HAP-1 (cell line): Measurements from ENCODE around the gene CD2.
"Not testable (repeated sequence)": the region's sequence is repeated elsewhere in the genome, so short reads cannot be mapped to it uniquely, and the experiment has no call there.

Experiments
- DNase-seq, 2 experiments: peaks; one replicate each; pipeline ENCODE4 v3.0.0-alpha.2; 2016 to 2020; ENCODE audit warnings: low spot score in 2 of 2
- H3K27me3 ChIP-seq: fragments of 250-450 bp; sonication (Bioruptor Pico); 2 replicates; pipeline ENCODE4 v1.5.1; 2020; ENCODE audit warnings: low read depth, mild to moderate bottlenecking, moderate library complexity
- H3K36me3 ChIP-seq: fragments of 250-450 bp; sonication (Bioruptor Pico); replicated peaks from 2 replicates; pipeline ENCODE4 v1.5.1; 2020; ENCODE audit warnings: mild to moderate bottlenecking
- H3K4me1 ChIP-seq: fragments of 250-450 bp; sonication (Bioruptor Pico); 2 replicates; pipeline ENCODE4 v1.5.1; 2020; ENCODE audit warnings: mild to moderate bottlenecking
- H3K4me3 ChIP-seq: fragments of 250-450 bp; sonication (Bioruptor Pico); 2 replicates; pipeline ENCODE4 v1.5.1; 2020; ENCODE audit warnings: mild to moderate bottlenecking, moderate library complexity
- H3K9me3 ChIP-seq: fragments of 250-450 bp; sonication (Bioruptor Pico); 2 replicates; pipeline ENCODE4 v1.5.1; 2020; ENCODE audit warnings: mild to moderate bottlenecking, moderate library complexity
- in situ Hi-C: fragments of 300-500 bp; cut with MboI; formaldehyde crosslinking; loops from 3 replicates; pipeline ENCODE4 v1.14.3; 2020; ENCODE audit warnings: low sequenced_read_pairs, inconsistent platforms, mixed read lengths

The CD2 gene

DNA sequence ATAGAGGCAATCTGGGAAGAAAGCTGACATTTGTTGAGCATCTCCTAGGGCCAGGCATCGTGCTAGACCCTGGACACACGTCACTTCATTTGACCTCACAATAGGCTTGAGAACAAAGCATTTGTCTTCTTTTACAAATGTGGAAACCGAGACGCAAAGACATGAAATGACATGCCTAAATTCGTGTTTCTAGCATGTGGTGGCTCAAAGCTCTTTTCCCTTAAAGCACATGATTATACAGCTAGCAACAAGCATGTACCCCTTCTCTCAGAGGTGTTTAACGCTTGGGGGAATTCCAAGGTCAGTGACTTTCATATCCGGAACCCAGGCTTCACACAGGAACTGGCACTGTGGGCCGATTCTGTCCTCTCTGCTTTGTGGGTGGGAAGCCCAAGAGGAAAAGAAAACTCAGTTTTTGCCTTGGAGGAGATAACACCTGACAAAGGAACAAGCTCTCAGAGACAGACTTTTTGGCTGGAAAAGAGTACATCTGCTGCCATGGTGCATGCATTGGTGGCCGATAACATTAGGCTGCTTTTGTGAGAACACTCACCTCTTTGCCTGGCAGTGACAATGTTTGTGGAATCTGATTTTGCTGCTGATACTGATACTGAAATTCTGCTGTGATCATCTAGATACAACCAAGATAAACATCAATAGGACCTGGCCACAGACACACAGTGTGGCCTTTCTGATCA is 15.4 kb upstream of the CD2 start:
- H3K4me1 ChIP-seq: no peaks in the 10 kb centered on the region
- H3K36me3 ChIP-seq: no peaks in the 10 kb centered on the region
- H3K4me3 ChIP-seq: no peak overlapping the region
- peaks cover 9% of the 10 kb centered on the region; the same call in 1 of the 2 replicates for H3K9me3 ChIP-seq
- in situ Hi-C loops: loop anchor here (5.0 kb wide), 1 partner anchor 78 kb away; no protein-coding TSS in a partner anchor
- H3K27me3 ChIP-seq: no peaks in the 10 kb centered on the region
- DNase-seq: no peak

DNA sequence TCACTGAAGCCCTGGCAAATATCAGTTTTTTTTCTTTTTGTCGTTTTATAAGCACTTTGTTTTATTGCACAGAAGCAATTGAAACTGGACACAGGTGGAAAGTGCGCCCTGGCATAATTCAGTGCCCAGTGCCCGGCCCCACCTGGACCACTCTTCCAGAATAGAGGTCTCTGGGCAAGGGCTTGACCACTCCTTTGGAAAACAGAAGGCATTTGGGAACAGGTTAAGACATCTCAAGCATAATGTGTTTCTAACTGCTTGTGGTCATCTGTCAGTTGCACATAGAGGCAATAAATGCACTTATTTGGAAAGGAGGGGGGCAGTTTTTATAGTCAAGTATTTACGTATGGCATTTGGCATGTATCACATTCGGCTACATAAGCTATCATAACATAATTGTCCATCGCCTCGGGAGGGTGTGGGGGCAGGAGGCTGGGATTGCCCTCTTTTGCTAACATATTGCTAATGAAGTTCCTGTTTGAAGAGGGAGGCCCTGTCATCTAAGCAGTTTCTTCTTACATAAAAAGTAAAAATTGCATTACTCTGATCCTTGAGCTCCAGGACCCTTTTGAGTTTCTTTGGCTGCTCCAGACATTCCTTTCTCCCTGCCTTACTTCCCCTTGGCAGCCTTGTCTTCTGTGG is 14.7 kb upstream of the CD2 start:
- Histone ChIP-seq H3K4me3 (no peak overlapping the region), H3K36me3 (no peaks in the 10 kb centered on the region), H3K27me3 (no peaks in the 10 kb centered on the region), H3K9me3 (peaks cover 13% of the 10 kb centered on the region; the same call in 1 of the 2 replicates), H3K4me1 (no peaks in the 10 kb centered on the region)
- in situ Hi-C loops: loop anchor here (5.0 kb wide), 2 partner anchors 78 to 313 kb away; no protein-coding TSS in a partner anchor
- no peak for DNase-seq

DNA sequence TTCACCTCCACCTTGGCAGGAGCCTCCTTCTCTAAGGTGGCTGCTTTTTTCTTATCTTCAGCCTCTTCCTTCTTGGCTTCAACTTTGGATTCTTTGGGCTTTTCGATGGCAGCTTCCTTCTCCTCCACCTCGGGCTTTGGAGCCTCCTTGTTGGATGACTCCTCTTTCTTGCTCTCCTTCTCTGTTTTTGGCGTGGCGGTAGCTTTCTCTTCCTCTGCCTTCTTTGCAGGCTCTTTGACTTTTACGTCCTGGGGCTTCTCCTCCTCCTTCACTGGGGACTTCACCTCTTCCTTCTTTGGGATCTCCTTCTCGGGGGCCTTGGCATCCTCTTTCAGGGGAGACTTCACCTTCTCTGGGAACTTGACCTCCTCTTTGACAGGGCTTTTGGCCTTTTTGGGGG is 13.9 kb upstream of the CD2 start:
- in situ Hi-C loops: loop anchor here (5.0 kb wide), 1 partner anchor 312 kb away; no protein-coding TSS in a partner anchor
- no peak for DNase-seq
- no peaks in the 10 kb centered on the region for H3K27me3 ChIP-seq
- no peaks in the 10 kb centered on the region for H3K36me3 ChIP-seq
- no peaks in the 10 kb centered on the region for H3K4me1 ChIP-seq
- H3K4me3 ChIP-seq: no peak overlapping the region
- peaks cover 13% of the 10 kb centered on the region; the same call in 1 of the 2 replicates for H3K9me3 ChIP-seq

DNA sequence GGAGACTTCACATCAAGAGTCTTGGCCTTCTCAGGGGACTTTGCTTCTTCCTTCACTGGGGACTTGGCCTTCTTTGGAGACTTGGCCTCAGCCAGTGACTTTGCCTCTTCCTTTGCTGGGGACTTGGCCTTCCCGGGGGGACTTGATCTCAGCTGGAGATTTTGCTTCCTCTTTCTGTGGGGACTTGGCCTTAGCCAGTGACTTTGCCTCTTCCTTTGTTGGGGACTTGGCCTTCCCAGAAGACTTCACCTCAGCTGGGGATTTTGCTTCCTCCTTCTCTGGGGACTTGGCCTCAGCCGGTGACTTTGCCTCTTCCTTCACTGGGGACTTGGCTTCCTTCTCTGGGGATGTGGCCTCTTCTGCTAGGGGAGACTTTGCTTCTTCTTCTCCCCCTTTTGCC is 13.5 kb upstream of the CD2 start:
- in situ Hi-C loops: loop anchor here (5.0 kb wide), 1 partner anchor 312 kb away; no protein-coding TSS in a partner anchor
- Histone ChIP-seq H3K36me3 (no peaks in the 10 kb centered on the region), H3K4me1 (no peaks in the 10 kb centered on the region), H3K4me3 (no peak overlapping the region), H3K27me3 (no peaks in the 10 kb centered on the region), H3K9me3 (peaks cover 13% of the 10 kb centered on the region; the same call in 1 of the 2 replicates)
- DNase-seq: no peak

DNA sequence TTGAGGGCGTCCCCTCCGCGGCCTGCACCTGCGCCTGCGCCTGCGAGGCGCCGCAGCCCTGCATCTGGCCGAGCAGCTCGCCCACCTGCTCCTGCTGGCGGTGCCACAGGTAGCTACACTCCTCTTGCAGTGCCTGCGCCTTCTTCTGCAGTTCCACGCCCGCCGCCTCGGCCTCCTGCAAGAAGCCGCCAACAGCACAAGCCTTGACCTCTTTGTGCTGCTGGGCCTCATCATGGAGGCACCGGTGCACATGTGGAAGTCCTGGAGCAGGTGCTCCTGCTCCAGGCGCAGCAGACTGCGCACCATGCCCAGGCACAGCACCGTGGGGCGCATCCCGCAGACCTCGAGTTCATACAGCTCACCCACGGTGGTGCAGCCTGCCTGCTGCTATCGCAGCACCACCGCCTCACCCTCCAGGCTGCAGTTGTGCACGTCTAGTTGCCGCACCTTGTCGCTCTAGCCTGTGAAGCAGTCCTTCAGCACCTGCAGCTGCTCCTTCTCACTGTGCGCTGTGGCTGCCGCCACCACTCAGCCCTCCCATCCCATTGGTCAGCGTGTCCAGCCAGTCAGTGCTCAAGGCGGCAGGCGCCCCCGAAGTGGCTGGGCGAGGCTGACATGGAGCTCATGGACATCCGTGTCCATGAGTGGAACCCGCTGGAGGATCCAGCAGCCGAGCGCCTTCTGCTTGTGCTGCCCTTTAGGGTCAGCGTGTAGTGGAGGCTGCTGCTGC is 12.2 kb upstream of the CD2 start:
- H3K4me1 ChIP-seq: no peaks in the 10 kb centered on the region
- no peaks in the 10 kb centered on the region for H3K36me3 ChIP-seq
- no peak for DNase-seq
- H3K27me3 ChIP-seq: no peaks in the 10 kb centered on the region
- H3K4me3 ChIP-seq: no peak overlapping the region
- H3K9me3 ChIP-seq: peaks cover 13% of the 10 kb centered on the region; the same call in 1 of the 2 replicates
- in situ Hi-C loops: loop anchor here (5.0 kb wide), 1 partner anchor 310 kb away; no protein-coding TSS in a partner anchor

DNA sequence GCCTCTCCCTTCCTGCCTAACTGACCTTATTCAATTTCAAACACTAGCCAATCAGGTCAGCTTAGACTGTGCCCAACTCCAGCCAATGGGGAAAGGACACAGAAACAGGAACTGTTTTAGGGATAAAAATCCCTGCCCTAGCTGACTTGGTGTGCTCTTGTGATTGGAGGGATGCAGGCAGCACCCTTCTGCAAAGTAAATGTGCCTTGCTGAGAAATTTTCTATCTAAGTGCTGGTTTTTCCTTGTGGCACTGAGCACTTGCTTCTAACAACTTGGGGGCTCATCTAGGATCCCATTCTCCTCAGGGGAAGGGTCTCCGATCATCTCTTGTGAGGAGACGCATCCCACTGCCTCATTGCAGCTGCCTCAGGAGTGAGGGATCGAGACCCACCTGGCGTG is 10.7 kb upstream of the CD2 start:
- Histone ChIP-seq H3K27me3 (no peaks in the 10 kb centered on the region), H3K36me3 (no peaks in the 10 kb centered on the region), H3K4me3 (no peak overlapping the region), H3K4me1 (no peaks in the 10 kb centered on the region), H3K9me3 (peaks cover 16% of the 10 kb centered on the region)
- in situ Hi-C loops: loop anchor here (5.0 kb wide), 1 partner anchor 309 kb away; no protein-coding TSS in a partner anchor
- no peak for DNase-seq

DNA sequence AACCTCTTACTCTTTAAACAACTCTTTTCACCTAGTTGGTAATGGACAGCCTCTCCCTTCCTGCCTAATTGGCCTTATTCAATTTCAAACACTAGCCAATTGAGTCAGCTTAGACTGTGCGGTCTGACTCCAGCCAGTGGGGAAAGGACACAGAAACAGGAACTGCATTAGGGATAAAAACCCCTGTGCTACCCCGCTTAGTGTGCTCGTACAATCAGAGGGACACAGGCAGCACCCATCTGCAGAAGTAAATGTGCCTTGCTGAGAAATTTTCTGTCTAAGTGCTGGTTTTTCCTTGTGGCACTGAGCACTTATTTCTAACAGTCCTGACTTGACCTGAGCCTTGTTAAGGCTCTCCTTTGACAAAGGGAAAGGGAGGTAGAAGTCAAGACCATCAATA is 6.0 kb upstream of the CD2 start:
- DNase-seq: no peak
- Histone ChIP-seq H3K4me3 (no peak overlapping the region), H3K27me3 (no peaks in the 10 kb centered on the region), H3K9me3 (peaks cover 14% of the 10 kb centered on the region), H3K36me3 (no peaks in the 10 kb centered on the region), H3K4me1 (no peaks in the 10 kb centered on the region)
- in situ Hi-C loops: no loop called here

DNA sequence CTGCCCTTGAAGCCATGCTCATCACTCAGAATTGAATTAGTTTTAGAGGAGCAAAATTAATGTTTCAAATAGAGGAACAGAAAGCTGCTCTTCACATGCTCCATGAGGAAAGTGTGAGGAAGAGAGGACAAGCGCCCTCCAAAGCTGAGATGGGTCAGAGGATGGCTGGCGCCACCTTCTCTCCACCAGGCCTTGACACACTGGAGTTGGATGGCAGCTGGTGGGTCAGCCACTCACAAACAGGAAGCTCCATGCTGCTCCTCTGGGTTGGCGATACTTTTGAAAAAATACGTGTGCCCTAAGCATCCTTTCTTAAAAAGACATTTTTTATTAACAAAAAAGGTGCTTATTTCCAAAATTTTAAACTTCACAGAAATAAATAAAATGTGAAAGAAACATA is 3.1 kb upstream of the CD2 start:
- in situ Hi-C loops: no loop called here
- peaks cover 4% of the 10 kb centered on the region for H3K9me3 ChIP-seq
- no peaks in the 10 kb centered on the region for H3K27me3 ChIP-seq
- H3K36me3 ChIP-seq: no peaks in the 10 kb centered on the region
- no peak for DNase-seq
- no peak overlapping the region for H3K4me3 ChIP-seq
- no peaks in the 10 kb centered on the region for H3K4me1 ChIP-seq

DNA sequence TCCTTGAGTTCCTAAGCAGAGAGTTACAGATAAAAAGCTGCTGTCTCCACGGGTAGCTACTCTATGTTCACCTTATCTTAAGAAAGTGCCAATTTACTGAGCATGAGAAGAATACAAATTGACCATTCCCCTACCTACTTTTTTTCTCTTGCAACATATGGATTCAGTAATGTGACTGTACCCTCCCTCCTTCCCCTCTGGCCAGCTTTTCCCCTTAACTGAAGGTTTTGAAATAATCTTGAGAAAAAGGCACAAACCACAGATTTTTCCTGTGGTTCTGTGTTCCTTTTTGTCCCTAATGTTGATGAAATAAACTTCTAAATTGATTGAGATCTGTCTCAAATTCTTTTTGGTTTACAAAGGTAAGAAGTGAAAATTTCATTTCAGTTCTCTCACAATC is 2.6 kb upstream of the CD2 start:
- no peak for DNase-seq
- H3K36me3 ChIP-seq: no peaks in the 10 kb centered on the region
- no peak overlapping the region for H3K4me3 ChIP-seq
- no peaks in the 10 kb centered on the region for H3K4me1 ChIP-seq
- peaks cover 4% of the 10 kb centered on the region for H3K9me3 ChIP-seq
- no peaks in the 10 kb centered on the region for H3K27me3 ChIP-seq
- in situ Hi-C loops: no loop called here

DNA sequence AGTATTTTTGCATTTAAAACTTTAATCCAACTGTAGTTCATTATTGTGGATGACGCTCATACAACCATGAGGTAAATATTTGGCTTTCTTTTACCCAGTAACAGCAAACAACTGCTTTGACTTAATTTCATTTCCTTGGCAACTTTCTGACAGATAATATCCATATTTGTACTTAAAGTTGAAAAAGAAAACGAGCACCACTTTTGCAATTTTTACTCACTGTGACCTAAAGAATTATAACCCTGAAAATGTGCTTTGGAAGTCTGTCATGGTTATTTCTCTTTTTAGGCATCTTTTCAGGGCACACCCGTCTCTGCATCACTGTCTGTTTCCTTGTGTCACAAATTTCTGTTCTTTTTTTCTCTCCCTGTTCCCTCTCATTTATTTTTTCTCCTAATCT is 918 bp upstream of the CD2 start:
- peaks cover 4% of the 10 kb centered on the region; the same call in 1 of the 2 replicates for H3K9me3 ChIP-seq
- no peak for DNase-seq
- H3K4me3 ChIP-seq: no peak overlapping the region
- H3K27me3 ChIP-seq: no peaks in the 10 kb centered on the region
- in situ Hi-C loops: no loop called here
- no peaks in the 10 kb centered on the region for H3K4me1 ChIP-seq
- H3K36me3 ChIP-seq: no peaks in the 10 kb centered on the region

DNA sequence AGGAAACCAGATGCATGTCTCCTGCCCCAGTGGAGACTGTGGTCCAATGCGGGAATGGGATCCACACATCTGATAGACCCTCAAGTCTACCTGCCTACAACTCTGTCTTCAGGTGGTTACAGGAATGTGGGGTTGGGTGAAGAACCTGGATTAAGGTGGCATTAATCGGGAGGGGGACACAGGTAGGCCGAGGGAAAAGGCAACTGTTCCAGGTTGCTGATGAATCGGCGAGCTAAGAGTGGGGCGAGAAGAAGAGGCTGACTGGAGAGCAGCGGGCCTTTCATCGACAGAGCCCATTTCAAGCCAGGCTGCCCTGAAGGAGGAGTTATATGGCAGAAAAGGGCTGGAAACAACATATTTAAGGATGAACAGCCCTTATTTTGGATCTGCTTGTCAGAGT is 836 bp downstream of the CD2 start:
- Histone ChIP-seq H3K27me3 (no peaks in the 10 kb centered on the region), H3K36me3 (no peaks in the 10 kb centered on the region), H3K9me3 (no peaks in the 10 kb centered on the region), H3K4me1 (no peaks in the 10 kb centered on the region), H3K4me3 (no peak overlapping the region)
- no peak for DNase-seq
- in situ Hi-C loops: no loop called here

DNA sequence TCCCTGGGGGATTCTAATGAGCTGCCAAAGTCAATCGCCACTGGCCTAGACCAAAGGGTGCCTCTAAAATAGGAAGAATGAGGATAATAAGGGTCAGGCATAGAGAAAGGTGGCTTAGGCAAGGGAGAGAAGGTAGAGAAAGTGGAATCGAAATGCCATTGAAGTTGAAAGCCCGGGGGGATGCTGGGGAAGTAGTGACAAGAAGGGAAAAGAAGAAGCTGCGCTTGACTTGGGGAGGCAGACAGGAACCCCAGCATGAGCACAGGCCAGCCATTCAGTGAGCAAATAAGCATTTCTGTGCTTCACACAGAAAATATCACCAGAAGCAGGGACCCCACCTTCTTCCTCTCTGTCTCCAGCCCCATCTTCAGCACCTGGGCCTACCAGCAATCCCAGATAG is 1.5 kb downstream of the CD2 start:
- no peak for DNase-seq
- H3K9me3 ChIP-seq: no peaks in the 10 kb centered on the region
- in situ Hi-C loops: no loop called here
- H3K4me3 ChIP-seq: no peak overlapping the region
- no peaks in the 10 kb centered on the region for H3K27me3 ChIP-seq
- no peaks in the 10 kb centered on the region for H3K36me3 ChIP-seq
- H3K4me1 ChIP-seq: no peaks in the 10 kb centered on the region

DNA sequence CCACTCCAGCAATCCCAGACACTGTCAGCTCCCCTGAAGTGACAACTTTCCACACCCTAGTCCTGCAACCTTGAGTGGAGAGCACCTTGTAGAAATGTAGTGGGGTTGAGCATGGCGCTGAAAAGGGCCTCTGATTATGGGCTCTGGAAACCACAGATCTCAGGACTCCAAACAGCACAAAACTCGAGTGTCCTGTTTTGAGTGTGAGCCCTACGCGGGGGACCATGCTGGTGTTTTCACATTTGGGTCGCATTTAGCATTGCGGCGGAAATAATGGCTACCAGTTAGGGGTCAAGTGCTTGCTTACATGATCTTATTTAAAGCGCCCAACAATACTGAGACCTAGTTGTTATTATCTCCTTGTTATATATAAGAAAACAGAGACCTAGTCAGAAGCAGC is 1.9 kb downstream of the CD2 start:
- in situ Hi-C loops, H3K9me3 ChIP-seq, H3K4me3 ChIP-seq, H3K36me3 ChIP-seq, DNase-seq, H3K27me3 ChIP-seq, H3K4me1 ChIP-seq: not testable (repeated sequence)

DNA sequence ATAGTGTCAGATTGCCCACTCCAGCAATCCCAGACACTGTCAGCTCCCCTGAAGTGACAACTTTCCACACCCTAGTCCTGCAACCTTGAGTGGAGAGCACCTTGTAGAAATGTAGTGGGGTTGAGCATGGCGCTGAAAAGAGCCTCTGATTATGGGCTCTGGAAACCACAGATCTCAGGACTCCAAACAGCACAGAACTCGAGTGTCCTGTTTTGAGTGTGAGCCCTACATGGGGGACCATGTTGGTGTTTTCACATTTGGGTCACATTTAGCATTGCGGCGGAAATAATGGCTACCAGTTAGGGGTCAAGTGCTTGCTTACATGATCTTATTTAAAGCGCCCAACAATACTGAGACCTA is 4.2 kb downstream of the CD2 start:
- H3K4me1 ChIP-seq, H3K27me3 ChIP-seq, H3K4me3 ChIP-seq, DNase-seq, H3K36me3 ChIP-seq, H3K9me3 ChIP-seq, in situ Hi-C loops: not testable (repeated sequence)
